Smooth muscle cell (in vitro differentiated cells): ENCODE results near the gene CAB39L. TPM values are rescaled to one million over a fixed set of nuclear protein-coding genes. Genes with fewer than 3 reads are reported as not detected.

Source experiments
- DNase-seq: peaks from one replicate; lab custom pipeline; 2025; ENCODE audit not compliant: unreplicated experiment; lab: John Stamatoyannopoulos, UW
- H2AFZ ChIP-seq: fragments of 200-600 bp; sonication (generic); 2 replicates; pipeline ENCODE4 v1.6.0; 2016; ENCODE audit warnings: antibody characterized with exemption, low read depth, mild to moderate bottlenecking
- H3F3A ChIP-seq: fragments of 200-600 bp; sonication (generic); 2 replicates; pipeline ENCODE4 v1.6.0; 2017; ENCODE audit warnings: antibody characterized with exemption, low read depth
- H3K27ac ChIP-seq: fragments of 200-600 bp; sonication (generic); 2 replicates; pipeline ENCODE4 v1.5.1; 2016; ENCODE audit warnings: low read depth, mild to moderate bottlenecking
- H3K27me3 ChIP-seq: fragments of 200-600 bp; sonication (generic); 2 replicates; pipeline ENCODE4 v1.6.1; 2016; ENCODE audit warnings: low read depth, mild to moderate bottlenecking
- H3K36me3 ChIP-seq: fragments of 200-600 bp; sonication (generic); 2 replicates; pipeline ENCODE4 v1.5.1; 2016; ENCODE audit warnings: low read depth
- H3K4me1 ChIP-seq: fragments of 200-600 bp; sonication (generic); 2 replicates; pipeline ENCODE4 v1.5.1; 2016; ENCODE audit warnings: low read depth
- H3K4me2 ChIP-seq: fragments of 200-600 bp; sonication (generic); 2 replicates; pipeline ENCODE4 v1.6.0; 2016; ENCODE audit warnings: mild to moderate bottlenecking
- H3K4me3 ChIP-seq: fragments of 200-600 bp; sonication (generic); 2 replicates; pipeline ENCODE4 v1.5.1; 2016; ENCODE audit warnings: mild to moderate bottlenecking
- H3K79me2 ChIP-seq: fragments of 200-600 bp; sonication (generic); 2 replicates; pipeline ENCODE4 v1.6.0; 2016; ENCODE audit warnings: low read depth, mild to moderate bottlenecking
- H3K9ac ChIP-seq: fragments of 200-600 bp; sonication (generic); 2 replicates; pipeline ENCODE4 v1.6.0; 2016; ENCODE audit warnings: low read depth
- H3K9me3 ChIP-seq: fragments of 200-600 bp; sonication (generic); replicated peaks from 2 replicates; pipeline ENCODE4 v1.5.1; 2016; ENCODE audit warnings: low read depth
- H4K20me1 ChIP-seq: fragments of 200-600 bp; sonication (generic); 2 replicates; pipeline ENCODE4 v1.6.0; 2016; ENCODE audit warnings: low read depth
- CTCF ChIP-seq: fragments of 200-600 bp; sonication (generic); IDR thresholded peaks from 2 replicates; pipeline ENCODE4 v1.5.1; 2017; ENCODE audit warnings: borderline replicate concordance, mild to moderate bottlenecking, antibody characterized with exemption; ENCODE audit not compliant: insufficient read depth, poor library complexity, severe bottlenecking
- WGBS: methylation state at CpG from one replicate; pipeline ENCODE4 v1.1.7; 2016; ENCODE audit warnings: low lambda C conversion rate; 5-methylcytosine and 5-hydroxymethylcytosine counted together
- polyA plus RNA-seq: library from polyadenylated mRNA; unstranded; fragments of >200 nt; fragmentation: Nextera tagmentation; extraction: Ambion mirVana; gene quantifications from 2 replicates; pipeline ENCODE4 v1.2.1, GENCODE V29; 2016
- total RNA-seq: library from RNA; depleted of rRNA; stranded (reverse); fragments of >200 nt; gene quantifications from 2 replicates; pipeline ENCODE4 v1.2.3, GENCODE V29; 2014

CAB39L gene
- total and polyA plus RNA-seq, 2 experiments from 2014 or later, result 13.2 to 13.8 TPM

DNA sequence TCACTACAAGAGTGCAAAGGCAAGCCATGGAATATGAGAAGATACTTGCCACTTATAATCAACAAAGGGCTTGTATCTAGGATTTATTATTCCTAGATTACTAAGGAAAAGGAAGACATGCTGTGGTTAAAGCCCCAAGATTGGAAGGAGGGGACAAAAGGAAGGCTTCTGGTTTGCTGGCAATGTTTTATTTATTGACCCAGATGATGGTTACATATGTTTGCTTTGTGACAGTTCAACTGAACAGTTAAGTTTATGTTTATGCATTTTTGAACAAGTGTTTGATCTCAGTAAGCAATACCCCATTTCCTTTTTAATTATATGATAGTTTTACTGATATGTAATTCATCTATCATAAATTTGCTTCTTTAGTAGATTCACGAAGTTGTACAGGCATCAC lies 155.9 kb downstream of the CAB39L start:
- Histone ChIP-seq H3K27ac (no peak overlapping the region), H3K27me3 (no peaks in the 10 kb centered on the region), H3K9ac (no peak overlapping the region), H3K9me3 (no peaks in the 10 kb centered on the region), H3K4me3 (no peak overlapping the region), H3F3A (no peaks in the 10 kb centered on the region), H3K36me3 (no peaks in the 10 kb centered on the region), H3K79me2 (no peaks in the 10 kb centered on the region), H3K4me2 (no peak overlapping the region), H2AFZ (no peak overlapping the region), H4K20me1 (no peaks in the 10 kb centered on the region), H3K4me1 (no peaks in the 10 kb centered on the region)
- no peak for TF ChIP-seq CTCF
- 84% methylated on average over 1 of the region's 1 CpG for WGBS
- DNase-seq, result no peak

- no peak for TF ChIP-seq CTCF
- no peaks in the 10 kb centered on the region for H3K36me3 ChIP-seq
- H3K4me1 ChIP-seq, result no peaks in the 10 kb centered on the region
- H3K79me2 ChIP-seq, result no peaks in the 10 kb centered on the region
- no peak for DNase-seq
- no peak overlapping the region for H3K27ac ChIP-seq
- no peaks in the 10 kb centered on the region for H4K20me1 ChIP-seq
- no peaks in the 10 kb centered on the region for H3K27me3 ChIP-seq
- no peak overlapping the region for H3K4me3 ChIP-seq
- no peak overlapping the region for H3K9ac ChIP-seq
- H3K4me2 ChIP-seq, result no peak overlapping the region
- no peak overlapping the region for H2AFZ ChIP-seq
- no peaks in the 10 kb centered on the region for H3K9me3 ChIP-seq
- H3F3A ChIP-seq, result no peaks in the 10 kb centered on the region
Measured at GRCh38 chr13:49279885-49280284, 164.0 kb downstream of the CAB39L start.

DNA sequence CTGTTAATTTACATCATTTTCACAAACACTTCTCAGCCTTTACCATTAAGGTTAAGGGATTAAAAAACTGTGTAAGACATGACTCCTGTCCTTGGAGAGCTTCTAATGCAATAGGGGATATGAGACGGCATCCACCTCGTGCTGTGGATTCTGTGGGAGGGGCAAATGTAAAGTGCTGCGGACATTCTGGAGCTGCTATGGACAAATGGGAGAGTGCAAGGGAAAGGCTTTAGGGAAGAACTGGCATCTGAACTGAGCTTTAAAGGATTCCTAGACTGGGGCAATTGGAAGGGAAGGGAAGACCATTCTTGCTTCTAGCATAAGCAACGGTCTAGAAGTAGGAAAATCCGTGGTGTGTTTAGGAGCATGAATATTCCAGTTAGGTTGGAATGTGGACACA lies 164.8 kb downstream of the CAB39L start:
- H3K36me3 ChIP-seq, result no peaks in the 10 kb centered on the region
- H2AFZ ChIP-seq, result no peak overlapping the region
- no peak overlapping the region for H3K4me2 ChIP-seq
- H4K20me1 ChIP-seq, result no peaks in the 10 kb centered on the region
- TF ChIP-seq CTCF, result no peak
- no peak overlapping the region for H3K27ac ChIP-seq
- H3K4me1 ChIP-seq, result no peaks in the 10 kb centered on the region
- 66% methylated on average over 5 of the region's 5 CpGs for WGBS
- no peaks in the 10 kb centered on the region for H3K27me3 ChIP-seq
- no peak overlapping the region for H3K4me3 ChIP-seq
- DNase-seq, result no peak
- no peaks in the 10 kb centered on the region for H3K79me2 ChIP-seq
- H3K9ac ChIP-seq, result no peak overlapping the region
- no peaks in the 10 kb centered on the region for H3F3A ChIP-seq
- H3K9me3 ChIP-seq, result no peaks in the 10 kb centered on the region

- Histone ChIP-seq H3K36me3 (no peaks in the 10 kb centered on the region), H3F3A (no peaks in the 10 kb centered on the region), H3K9me3 (no peaks in the 10 kb centered on the region), H3K9ac (no peak overlapping the region), H3K4me3 (no peak overlapping the region), H4K20me1 (no peaks in the 10 kb centered on the region), H3K79me2 (no peaks in the 10 kb centered on the region), H3K4me2 (no peak overlapping the region), H2AFZ (no peak overlapping the region), H3K27ac (no peak overlapping the region), H3K27me3 (no peaks in the 10 kb centered on the region), H3K4me1 (no peaks in the 10 kb centered on the region)
- no peak for DNase-seq
- TF ChIP-seq CTCF, result no peak
- WGBS, result 100% methylated on average over 2 of the region's 2 CpGs
Measured at GRCh38 chr13:49278211-49278610, 165.7 kb downstream of the CAB39L start.
